Retinal pigment epithelial cell (primary cell): ENCODE measurements around the gene NDRG4.

Source experiments
- DNase-seq: peaks from one replicate; pipeline ENCODE4 v3.0.0-alpha.2; 2010; ENCODE audit warnings: low read depth
- H3K4me3 ChIP-seq: 2 replicates; pipeline ENCODE4 v1.5.1; 2011; ENCODE audit warnings: mild to moderate bottlenecking, low read length, control low read depth, moderate library complexity
- CTCF ChIP-seq: conservative IDR thresholded peaks from 2 replicates; pipeline ENCODE4 v1.5.1; 2011; ENCODE audit warnings: low read depth, low read length, control low read depth, inconsistent platforms

Gene NDRG4

DNA sequence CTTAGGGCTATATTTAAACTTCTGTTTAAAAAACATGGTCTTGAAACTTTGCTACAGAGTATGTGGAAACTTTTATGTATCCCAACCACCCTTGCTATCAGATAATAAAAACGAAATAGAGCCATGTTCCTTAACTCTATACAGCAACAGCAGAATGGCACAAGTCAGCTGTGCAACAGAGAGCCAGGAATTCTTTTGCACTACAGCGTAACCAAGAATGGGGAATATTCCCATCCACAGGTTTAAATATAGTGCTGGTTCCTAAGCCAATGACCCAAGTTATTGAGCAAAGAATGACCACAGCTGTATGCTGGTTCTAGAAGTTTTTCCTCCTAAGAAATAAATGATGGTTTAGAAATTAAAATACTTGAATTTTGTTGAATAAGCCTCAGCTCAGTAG, 48.4 kb downstream of the NDRG4 start:
- no peak overlapping the region for H3K4me3 ChIP-seq
- no peak for DNase-seq
- no peak for TF ChIP-seq CTCF

GRCh38 chr16:58551496-58551895, 51.6 kb downstream of the NDRG4 start:
- no peak for TF ChIP-seq CTCF
- no peak overlapping the region for H3K4me3 ChIP-seq
- no peak for DNase-seq

DNA sequence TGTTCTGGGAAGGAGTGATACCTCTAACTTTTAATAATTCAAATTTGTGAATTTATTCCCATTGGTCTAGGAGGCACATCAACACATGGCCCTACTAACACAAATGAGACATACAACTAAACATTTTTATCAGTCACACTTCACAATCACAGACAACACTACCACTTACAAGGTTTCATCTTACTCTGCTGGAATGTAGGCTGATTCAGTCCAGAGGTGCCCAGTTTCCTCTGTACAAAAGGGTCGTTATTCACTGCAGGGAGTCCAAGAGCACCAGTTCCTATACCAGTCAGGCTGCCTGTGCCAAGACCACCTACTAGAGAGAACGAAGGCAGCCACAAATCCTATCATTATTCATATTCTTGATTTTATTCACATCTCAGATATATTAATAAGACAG, 56.7 kb downstream of the NDRG4 start:
- H3K4me3 ChIP-seq, result no peak overlapping the region
- TF ChIP-seq CTCF, result no peak
- DNase-seq, result no peak
